Measurements from ENCODE around the gene IQGAP1. TPM values are rescaled to one million over a fixed set of nuclear protein-coding genes. Genes with fewer than 3 reads are reported as not detected.

IQGAP1 gene
- total and polyA plus RNA-seq, 2 of the 4 experiments (the other 2 are of a cell fraction), result 87.5 to 207 TPM

- no peak overlapping the region for H2AK9ac ChIP-seq (replicated peaks; ENCODE audit: low read depth, low read length, poor library complexity)
- H4K8ac ChIP-seq (ENCODE audit: low read depth in 2 of 2, low read length in 2 of 2), result no peak overlapping the region
- no peaks in the 10 kb centered on the region for H3K79me1 ChIP-seq (ENCODE audit: low read depth in 1 of 2, low read length in 2 of 2)
- H3K9ac ChIP-seq (ENCODE audit: low read depth, low read length), result no peak overlapping the region
- no peaks in the 10 kb centered on the region; the same call in 1 of the 2 replicates for H3K9me1 ChIP-seq (ENCODE audit: insufficient read depth, low read length)
- no peak overlapping the region for H3K4me2 ChIP-seq (ENCODE audit: low read depth, low read length)
- no peak overlapping the region for H2AFZ ChIP-seq (replicated peaks; ENCODE audit: low read length, poor library complexity)
- H4K5ac ChIP-seq (ENCODE audit: low read depth, low read length), result no peak overlapping the region
- no peaks in the 10 kb centered on the region for H4K20me1 ChIP-seq (ENCODE audit: insufficient read depth, low read length)
- POLR2A ChIA-PET (ENCODE audit: unreplicated experiment), result no interaction called here
- ATAC-seq (ENCODE audit: low read depth) (no peak), DNase-seq (no peak)
- H3K36me3 ChIP-seq (ENCODE audit: control insufficient read depth, insufficient read depth, low read length), result no peaks in the 10 kb centered on the region
- no peak overlapping the region for H3K27ac ChIP-seq (ENCODE audit: insufficient read depth, low read length)
- H3K18ac ChIP-seq (ENCODE audit: low read depth, low read length), result no peak overlapping the region
- CTCF ChIA-PET, result no interaction called here
- no peak overlapping the region for H2BK15ac ChIP-seq (ENCODE audit: low read depth, low read length)
- H3K23ac ChIP-seq (ENCODE audit: low read depth, low read length), result no peak overlapping the region
- no peak overlapping the region for H2AK5ac ChIP-seq (ENCODE audit: low read depth, low read length)
- no peaks in the 10 kb centered on the region for H3K9me3 ChIP-seq (ENCODE audit: control insufficient read depth, insufficient read depth, low read length)
- no peak overlapping the region for H3K4ac ChIP-seq (ENCODE audit: low read depth, low read length)
- no peak overlapping the region for H3K4me3 ChIP-seq (ENCODE audit: insufficient read depth, low read depth, low read length)
- TF ChIP-seq CEBPB (IDR thresholded peaks at IDR 0.05; ENCODE audit: low read depth, low read length), result no peak
- H3K27me3 ChIP-seq (ENCODE audit: control insufficient read depth, insufficient read depth, low read length), result no peaks in the 10 kb centered on the region
- intact Hi-C loops (cut with micrococcal nuclease) (no loop called here), in situ Hi-C loops (cut with MboI; ENCODE audit: low sequenced_read_pairs) (no loop called here), dilution Hi-C loops (cut with HindIII; ENCODE audit: low sequenced_read_pairs, unreplicated experiment) (no loop called here)
- H4K91ac ChIP-seq (ENCODE audit: insufficient read depth, low read depth, low read length), result no peak overlapping the region
- H2BK5ac ChIP-seq (ENCODE audit: low read depth, low read length, poor library complexity, severe bottlenecking), result no peak overlapping the region
- 73% methylated on average over 2 of the region's 6 CpGs; no CpG with 5 or more reads in 1 of the 2 experiments for WGBS, 2 experiments (ENCODE audit: extremely low coverage in 2 of 2, insufficient read length in 1 of 2)
- no peak overlapping the region for H2BK120ac ChIP-seq (ENCODE audit: low read depth, low read length)
- BruUV-seq (replicated peaks), result no TSS peak
- H3K4me1 ChIP-seq (ENCODE audit: control insufficient read depth, insufficient read depth, low read length), result peaks cover 2% of the 10 kb centered on the region; the same call in 1 of the 2 replicates
- H3K14ac ChIP-seq (replicated peaks; ENCODE audit: low read depth, low read length), result no peak overlapping the region
- no peak overlapping the region for H2BK20ac ChIP-seq (ENCODE audit: low read depth, low read length)
- no peak overlapping the region for H3K56ac ChIP-seq (ENCODE audit: extremely low read depth, insufficient read depth, low read length)
Measured at GRCh38 chr15:90348456-90348855, 39.6 kb upstream of the IQGAP1 start.
